Right lobe of liver (tissue), 4 donors: ENCODE data around the gene FAAP20.

Experiments
- CTCF ChIP-seq, 4 donors: fragments of 200-600 bp in 3 of 4; fragments of 450-650 bp in 1 of 4; IDR thresholded peaks; one replicate each; pipeline versions ENCODE4 v1.5.1 to v1.8.0; 2016 to 2022; ENCODE audit warnings: antibody characterized with exemption in 4 of 4, mild to moderate bottlenecking in 2 of 4
- POLR2A ChIP-seq: fragments of 450-650 bp; IDR thresholded peaks from one replicate; pipeline ENCODE4 v1.6.1; 2017; ENCODE audit warnings: antibody characterized with exemption, mild to moderate bottlenecking
- donor health status: DM: no; HTN: no; CAD: no.
- donor health status: DM: no; HTN: no; CAD: no.
- donor health status: DM: no; HTN: yes; CAD: no.

- TF ChIP-seq CTCF (IDR thresholded peaks at IDR 0.05) (no peak), POLR2A (no peak)
Observed at GRCh38 chr1:2172012-2172411, 22.6 kb downstream of the FAAP20 start.
